ENCODE data around the gene OR2H2. TPM values are rescaled to one million over a fixed set of nuclear protein-coding genes. Genes with fewer than 3 reads are reported as not detected.

Gene OR2H2
- total RNA-seq, 1 donor from 2014 or later, result not detected

GRCh38 chr6:29626948-29627754 lies 42.2 kb downstream of the OR2H2 start:
- DNase-seq (ENCODE audit: low spot score), result no peak
- intact Hi-C loops (cut with DNase I), result no loop called here

- intact Hi-C loops (cut with DNase I), result no loop called here
These were observed 43.0 kb downstream of the OR2H2 start for GRCh38 chr6:29627755-29628418.

DNA sequence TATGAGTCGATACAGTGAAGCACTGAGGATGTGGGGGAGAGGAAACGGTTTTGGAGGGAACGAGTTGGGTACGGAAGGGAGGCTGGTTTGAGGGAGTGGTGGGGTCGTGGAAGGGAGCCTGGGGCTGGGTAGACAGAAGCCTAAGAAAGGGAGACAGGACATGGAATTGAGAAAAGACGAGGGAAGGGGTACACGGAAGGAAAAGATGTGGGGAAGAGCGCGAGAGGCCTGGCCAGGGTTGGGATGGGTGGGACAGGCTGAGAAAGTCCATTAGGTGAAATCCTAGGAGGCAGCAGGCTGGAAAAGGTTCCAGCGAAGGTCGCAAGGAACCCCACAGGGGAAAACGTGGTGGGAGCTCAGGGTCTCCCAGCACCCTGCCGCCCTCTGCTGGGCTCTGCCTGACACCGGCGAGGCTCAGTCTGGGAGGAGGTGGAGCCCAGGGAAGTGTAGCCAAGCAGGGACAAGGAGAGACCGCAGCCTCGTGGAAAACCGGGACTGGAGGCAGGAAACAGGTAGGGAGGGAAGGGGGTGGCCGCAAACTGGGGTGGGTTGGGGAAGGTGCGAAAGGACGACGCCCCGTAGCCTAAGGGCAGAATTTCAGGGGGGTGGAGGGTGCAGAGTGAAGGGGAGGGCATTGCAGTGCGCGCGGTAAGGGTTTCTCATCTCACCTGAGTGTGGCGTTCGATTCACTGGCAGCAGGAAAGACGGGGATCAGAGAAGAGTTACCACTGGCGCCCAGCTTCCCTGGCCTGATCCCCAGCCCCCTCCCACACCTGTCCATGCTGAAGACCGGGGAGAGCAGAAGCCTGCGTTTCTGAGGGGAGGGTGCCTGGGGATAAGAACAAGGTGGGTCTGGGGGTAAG lies 43.7 kb downstream of the OR2H2 start:
- DNase-seq (ENCODE audit: low spot score), result peak; percentile 87
- intact Hi-C loops (cut with DNase I), result no loop called here

More at GRCh38 chr6:29627755-29628418, 43.0 kb downstream of the OR2H2 start:
- DNase-seq (ENCODE audit: low spot score), result peak; percentile 84

GRCh38 chr6:29629571-29629970 lies 44.6 kb downstream of the OR2H2 start:
- intact Hi-C loops (cut with DNase I), result no loop called here

GRCh38 chr6:29630315-29630714 lies 45.4 kb downstream of the OR2H2 start:
- no peak for DNase-seq (ENCODE audit: low spot score)
- intact Hi-C loops (cut with DNase I), result no loop called here

More at GRCh38 chr6:29629571-29629970, 44.6 kb downstream of the OR2H2 start:
- no peak for DNase-seq (ENCODE audit: low spot score)

GRCh38 chr6:29631209-29631810 lies 46.4 kb downstream of the OR2H2 start:
- no peak for DNase-seq (ENCODE audit: low spot score)

GRCh38 chr6:29631860-29632731 lies 47.2 kb downstream of the OR2H2 start:
- intact Hi-C loops (cut with DNase I), result no loop called here
- DNase-seq (ENCODE audit: low spot score), result peak; percentile 81

More at GRCh38 chr6:29631209-29631810, 46.4 kb downstream of the OR2H2 start:
- intact Hi-C loops (cut with DNase I), result no loop called here

DNA sequence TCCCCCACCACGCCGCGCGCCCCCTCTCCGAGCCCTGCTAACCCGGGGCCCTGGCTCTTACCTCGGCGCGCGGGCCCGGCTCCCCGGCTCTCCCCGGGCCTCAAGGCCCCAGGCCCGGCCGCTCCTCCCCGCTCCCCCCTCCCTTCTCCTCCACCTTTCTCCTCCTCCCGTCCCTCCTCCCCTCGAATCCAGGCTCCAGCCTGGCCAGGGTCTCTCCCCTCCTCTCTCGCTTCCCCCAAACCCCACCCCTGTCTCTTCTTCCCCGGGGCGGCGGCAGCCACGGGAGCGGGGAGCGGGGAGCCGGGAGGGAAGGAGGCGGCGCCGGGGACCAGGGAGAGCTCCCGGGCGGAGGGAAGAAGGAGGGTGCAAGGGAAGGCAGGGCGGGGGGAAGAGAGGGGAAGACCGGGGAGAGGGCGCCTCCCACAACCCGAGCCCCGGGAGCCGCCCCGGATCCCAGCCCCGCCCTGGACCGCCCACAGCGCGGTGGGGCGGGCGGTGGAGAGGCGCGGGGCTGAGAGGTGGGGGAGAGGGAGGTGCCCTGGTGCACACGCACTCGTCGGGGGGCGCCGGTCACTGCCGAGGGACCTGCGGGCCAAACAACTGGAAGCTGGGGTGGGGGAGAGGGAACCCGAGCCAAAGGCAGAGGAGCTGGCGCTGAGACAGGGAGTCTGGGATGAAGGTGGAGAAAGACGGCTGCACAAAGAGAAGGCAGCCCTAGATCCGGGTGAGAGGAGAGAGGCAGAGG lies 48.0 kb downstream of the OR2H2 start, which contains the start of gene GABBR1:
Gene GABBR1, minus strand, starts transcription at position 395 of the 745 bp plus-strand sequence. CDS start 798 bp downstream, outside the sequence.
- intact Hi-C loops (cut with DNase I), result no loop called here
- peak; percentile 92 for DNase-seq (ENCODE audit: low spot score)

DNA sequence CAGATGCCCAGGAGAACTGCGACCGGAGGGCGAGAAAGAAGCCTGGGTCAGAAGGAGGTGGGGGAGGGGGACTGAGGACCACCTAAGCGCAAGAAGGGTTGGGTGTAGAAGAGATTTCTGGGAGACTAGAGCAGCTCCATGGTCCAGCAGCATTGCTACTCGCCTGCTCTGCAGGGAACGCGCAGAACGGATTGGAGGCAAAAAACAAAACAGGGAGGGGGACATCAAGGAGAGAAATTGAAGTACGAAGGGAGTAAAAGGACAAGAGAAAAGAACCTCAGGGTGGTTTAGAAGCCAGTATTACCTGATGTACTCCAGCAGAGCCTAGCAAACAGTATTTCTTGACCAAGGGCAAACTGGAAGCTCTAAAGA lies 48.6 kb downstream of the OR2H2 start:
- intact Hi-C loops (cut with DNase I), result no loop called here
- no peak for DNase-seq (ENCODE audit: low spot score)

- intact Hi-C loops (cut with DNase I), result no loop called here
- no peak for DNase-seq (ENCODE audit: low spot score)
These were observed 52.3 kb downstream of the OR2H2 start for GRCh38 chr6:29637247-29637646.

Other genes with a start within 250 kb of the OR2H2 start
- gene OR5V1, start 216.3 kb upstream of the OR2H2 start, total RNA-seq, result not detected
- not detected for gene OR12D3, start 209.8 kb upstream of the OR2H2 start, total RNA-seq
- not detected for gene OR12D2, start 189.5 kb upstream of the OR2H2 start, total RNA-seq
- not detected for gene OR12D1, start 170.2 kb upstream of the OR2H2 start, total RNA-seq
- gene OR10C1, start 145.8 kb upstream of the OR2H2 start, total RNA-seq, result not detected
- gene OR11A1, start 128.1 kb upstream of the OR2H2 start, total RNA-seq, result not detected
- not detected for gene OR2H1, start 128.0 kb upstream of the OR2H2 start, total RNA-seq
- gene MAS1L, start 97.2 kb upstream of the OR2H2 start, total RNA-seq, result not detected
- not detected for gene UBD, start 25.4 kb upstream of the OR2H2 start, total RNA-seq
- 29.5 TPM for gene GABBR1, start 48.1 kb downstream of the OR2H2 start, total RNA-seq
- 2.0 TPM for gene MOG, start 72.0 kb downstream of the OR2H2 start, total RNA-seq
- gene ZFP57, start 96.0 kb downstream of the OR2H2 start, total RNA-seq, result not detected
- gene HLA-F, start 138.3 kb downstream of the OR2H2 start, total RNA-seq, result 40.4 TPM
- 0.62 TPM for gene HLA-G, start 242.7 kb downstream of the OR2H2 start, total RNA-seq

Data from cardiac septum (tissue), 1 donor.